ENCODE measurements around the gene AMELY.
"Not testable (repeated sequence)": the region's sequence is repeated elsewhere in the genome, so short reads cannot be mapped to it uniquely, and the experiment has no call there.

The AMELY gene

GRCh38 chrY:6911253-6911881 is at the start of gene AMELY:
AMELY (minus strand) TSS chrY:6911752; CDS start chrY:6872608, 39,144 bp downstream.
- no peak for FAIRE-seq

- FAIRE-seq: peak; percentile 62
Measured at GRCh38 chrY:6949947-6950346, 38.4 kb upstream of the AMELY start.

GRCh38 chrY:6948378-6948777 is 36.8 kb upstream of the AMELY start:
- no peak for FAIRE-seq

GRCh38 chrY:6947695-6948094 is 36.1 kb upstream of the AMELY start:
- FAIRE-seq: peak; percentile 81

GRCh38 chrY:6935497-6935896 is 23.9 kb upstream of the AMELY start:
- FAIRE-seq: no peak

GRCh38 chrY:6931779-6932396 is 20.3 kb upstream of the AMELY start:
- peak; percentile 45 for FAIRE-seq

GRCh38 chrY:6929237-6929636 is 17.7 kb upstream of the AMELY start:
- no peak for FAIRE-seq

GRCh38 chrY:6928265-6928664 is 16.7 kb upstream of the AMELY start:
- FAIRE-seq: no peak

- no peak for FAIRE-seq
Measured at GRCh38 chrY:6921061-6921460, 9.5 kb upstream of the AMELY start.

- no peak for FAIRE-seq
Measured at GRCh38 chrY:6913362-6913761, 1.8 kb upstream of the AMELY start.

- FAIRE-seq: no peak
Measured at GRCh38 chrY:6910372-6911252, 940 bp downstream of the AMELY start, which contains the start of gene TBL1Y. TBL1Y (plus strand) TSS chrY:6910697; CDS start chrY:7025085, 114,388 bp downstream.

- no peak for FAIRE-seq
Measured at GRCh38 chrY:6909856-6910255, 1.7 kb downstream of the AMELY start.

GRCh38 chrY:6909118-6909521 is 2.4 kb downstream of the AMELY start:
- FAIRE-seq: no peak

GRCh38 chrY:6908021-6908420 is 3.5 kb downstream of the AMELY start:
- FAIRE-seq: not testable (repeated sequence)

- no peak for FAIRE-seq
Measured at GRCh38 chrY:6907591-6907990, 4.0 kb downstream of the AMELY start.

GRCh38 chrY:6902116-6902515 is 9.4 kb downstream of the AMELY start:
- not testable (repeated sequence) for FAIRE-seq

GRCh38 chrY:6895236-6895635 is 16.3 kb downstream of the AMELY start:
- FAIRE-seq: no peak

GRCh38 chrY:6894496-6894895 is 17.1 kb downstream of the AMELY start:
- FAIRE-seq: no peak

- no peak for FAIRE-seq
Measured at GRCh38 chrY:6849384-6849783, 62.2 kb downstream of the AMELY start.

GRCh38 chrY:6842650-6843049 is 68.9 kb downstream of the AMELY start:
- FAIRE-seq: not testable (repeated sequence)

Data from islet of Langerhans (tissue), 1 donor.